ENCODE data around the gene UNC79.

DNA sequence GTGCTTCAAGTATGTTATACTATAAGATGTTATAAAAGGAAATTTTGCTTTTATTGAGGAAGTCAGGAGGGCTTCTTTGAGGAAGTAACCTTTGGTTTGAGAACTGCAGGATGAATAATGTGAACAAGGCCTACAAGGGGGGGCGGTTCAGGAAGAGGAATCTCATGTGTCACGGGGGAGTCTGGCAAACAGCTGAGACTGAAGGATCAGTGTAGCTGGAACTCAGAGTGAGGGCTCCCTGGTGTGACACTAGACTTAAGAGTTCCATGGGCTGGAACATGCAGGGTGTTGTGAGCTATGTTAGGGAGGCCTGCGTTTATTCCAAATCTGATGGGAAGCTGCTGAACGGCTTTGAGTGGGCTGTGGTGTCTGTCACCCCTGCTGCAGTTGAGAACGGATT is 62.3 kb downstream of the UNC79 start:
- TF ChIP-seq KLF10 (tag by site-specific recombination; IDR thresholded peaks at IDR 0.05) (no peak), TCF7L2 (IDR thresholded peaks at IDR 0.05; ENCODE audit: borderline replicate concordance, low read depth, low read length) (no peak), ZNF501 (tag by site-specific recombination; IDR thresholded peaks at IDR 0.05) (no peak), ZNF514 (tag by site-specific recombination; IDR thresholded peaks at IDR 0.05) (no peak), ZNF324 (tag by site-specific recombination; IDR thresholded peaks at IDR 0.05) (no peak)
- TF ChIP-seq, protein P1, sequence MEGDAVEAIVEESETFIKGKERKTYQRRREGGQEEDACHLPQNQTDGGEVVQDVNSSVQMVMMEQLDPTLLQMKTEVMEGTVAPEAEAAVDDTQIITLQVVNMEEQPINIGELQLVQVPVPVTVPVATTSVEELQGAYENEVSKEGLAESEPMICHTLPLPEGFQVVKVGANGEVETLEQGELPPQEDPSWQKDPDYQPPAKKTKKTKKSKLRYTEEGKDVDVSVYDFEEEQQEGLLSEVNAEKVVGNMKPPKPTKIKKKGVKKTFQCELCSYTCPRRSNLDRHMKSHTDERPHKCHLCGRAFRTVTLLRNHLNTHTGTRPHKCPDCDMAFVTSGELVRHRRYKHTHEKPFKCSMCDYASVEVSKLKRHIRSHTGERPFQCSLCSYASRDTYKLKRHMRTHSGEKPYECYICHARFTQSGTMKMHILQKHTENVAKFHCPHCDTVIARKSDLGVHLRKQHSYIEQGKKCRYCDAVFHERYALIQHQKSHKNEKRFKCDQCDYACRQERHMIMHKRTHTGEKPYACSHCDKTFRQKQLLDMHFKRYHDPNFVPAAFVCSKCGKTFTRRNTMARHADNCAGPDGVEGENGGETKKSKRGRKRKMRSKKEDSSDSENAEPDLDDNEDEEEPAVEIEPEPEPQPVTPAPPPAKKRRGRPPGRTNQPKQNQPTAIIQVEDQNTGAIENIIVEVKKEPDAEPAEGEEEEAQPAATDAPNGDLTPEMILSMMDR (tag by site-specific recombination; IDR thresholded peaks at IDR 0.05) = no peak

All from HEK293 (cell line).